ENCODE results near the gene SDCCAG8.

SDCCAG8 gene

DNA sequence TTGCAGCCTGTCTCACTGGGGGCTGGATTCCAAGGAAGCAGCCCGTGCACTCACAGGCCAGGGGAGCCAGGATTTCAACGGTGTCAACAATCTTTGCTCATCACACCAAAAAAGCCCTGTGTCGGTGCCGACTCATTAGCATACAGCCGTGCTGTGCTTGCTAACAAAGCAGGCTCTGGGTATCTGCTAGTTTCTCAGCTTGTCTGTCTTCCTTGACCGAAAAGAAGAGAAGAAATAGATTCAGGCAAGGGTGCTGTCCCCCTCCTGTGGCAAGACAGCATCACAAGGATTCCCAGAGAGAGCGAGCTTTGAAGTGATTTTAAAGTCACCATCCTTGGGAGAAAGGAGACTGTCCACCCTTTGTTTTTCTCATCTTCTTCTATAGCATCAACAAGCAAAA is 214.7 kb downstream of the SDCCAG8 start:
- no peak for DNase-seq

DNA sequence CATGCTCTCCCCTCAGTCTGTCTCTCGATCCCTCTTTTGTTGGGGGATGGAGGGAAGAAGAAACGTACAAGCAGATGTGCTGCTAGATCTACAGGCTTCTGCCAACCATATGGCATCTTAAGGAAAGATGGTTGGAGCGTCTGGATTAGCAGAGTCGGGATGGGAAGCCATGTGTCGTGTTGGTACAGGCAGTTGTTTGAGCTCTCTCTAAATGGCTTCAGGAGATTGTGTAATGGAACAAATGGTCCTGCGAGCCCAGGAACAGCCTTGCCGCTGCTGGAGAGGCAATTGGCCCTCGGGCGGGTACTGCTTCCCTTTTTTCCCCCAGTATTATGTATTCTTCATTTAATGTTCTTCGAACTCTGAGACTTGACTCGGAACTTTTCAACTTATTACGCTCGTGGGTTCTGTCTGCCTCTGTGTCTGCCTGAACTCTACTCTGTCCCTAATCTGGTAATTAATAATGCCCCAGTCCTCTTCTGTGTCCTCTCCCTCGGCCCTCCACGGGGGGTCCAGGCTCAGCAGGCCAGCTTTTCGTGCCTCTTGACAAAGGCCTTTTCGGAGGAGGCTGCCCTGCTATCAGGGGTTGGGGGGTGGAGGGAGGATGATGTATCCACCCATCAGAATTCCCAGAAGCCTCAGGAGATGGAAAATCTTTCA is 215.3 kb downstream of the SDCCAG8 start:
- no peak for DNase-seq

DNA sequence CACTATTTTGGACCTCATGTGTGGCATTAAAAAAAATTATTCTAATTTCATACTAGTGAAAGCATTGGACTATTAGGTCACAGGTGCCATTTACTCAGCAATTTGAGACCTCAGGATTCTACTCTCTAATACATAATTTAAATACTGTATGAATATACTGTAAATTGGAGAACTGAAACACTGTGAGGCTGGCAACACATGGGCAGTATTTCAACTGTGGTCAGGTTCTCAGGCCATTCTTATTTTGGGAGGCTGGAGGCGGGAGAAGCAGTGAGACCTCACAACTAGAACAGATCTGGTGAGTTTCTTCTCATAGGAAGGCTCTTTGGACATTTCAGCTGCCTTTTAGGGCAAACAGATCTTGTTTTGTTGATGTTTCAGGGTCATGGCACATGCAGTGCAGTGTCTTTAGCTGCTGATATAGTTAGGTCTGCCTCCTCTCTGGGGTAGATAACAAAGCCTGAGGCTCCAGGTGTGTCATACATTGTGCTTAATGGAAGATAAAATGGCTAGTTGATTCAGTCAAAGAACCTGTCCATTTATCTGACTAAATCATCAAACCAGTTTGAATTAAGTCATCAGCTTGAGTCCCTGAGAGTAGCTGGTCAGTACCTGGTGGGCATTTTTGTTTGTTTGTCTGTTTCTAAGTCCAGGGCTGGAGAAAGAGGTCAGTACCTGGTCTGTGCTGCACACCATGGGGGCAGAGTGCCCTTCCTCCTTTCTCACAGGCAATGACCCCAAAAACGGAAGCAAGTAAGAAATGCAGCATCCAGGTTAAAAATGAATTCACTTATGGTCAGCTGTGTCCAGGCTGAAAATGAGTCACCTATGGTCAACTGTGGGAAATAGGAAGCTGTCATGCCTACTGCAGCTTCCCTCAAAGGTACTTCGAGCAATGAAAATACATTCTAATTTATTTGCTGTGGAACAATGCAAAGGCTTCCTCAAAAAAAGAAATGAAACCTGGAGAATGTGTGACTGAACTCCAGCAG is 216.2 kb downstream of the SDCCAG8 start:
- DNase-seq: no peak

DNA sequence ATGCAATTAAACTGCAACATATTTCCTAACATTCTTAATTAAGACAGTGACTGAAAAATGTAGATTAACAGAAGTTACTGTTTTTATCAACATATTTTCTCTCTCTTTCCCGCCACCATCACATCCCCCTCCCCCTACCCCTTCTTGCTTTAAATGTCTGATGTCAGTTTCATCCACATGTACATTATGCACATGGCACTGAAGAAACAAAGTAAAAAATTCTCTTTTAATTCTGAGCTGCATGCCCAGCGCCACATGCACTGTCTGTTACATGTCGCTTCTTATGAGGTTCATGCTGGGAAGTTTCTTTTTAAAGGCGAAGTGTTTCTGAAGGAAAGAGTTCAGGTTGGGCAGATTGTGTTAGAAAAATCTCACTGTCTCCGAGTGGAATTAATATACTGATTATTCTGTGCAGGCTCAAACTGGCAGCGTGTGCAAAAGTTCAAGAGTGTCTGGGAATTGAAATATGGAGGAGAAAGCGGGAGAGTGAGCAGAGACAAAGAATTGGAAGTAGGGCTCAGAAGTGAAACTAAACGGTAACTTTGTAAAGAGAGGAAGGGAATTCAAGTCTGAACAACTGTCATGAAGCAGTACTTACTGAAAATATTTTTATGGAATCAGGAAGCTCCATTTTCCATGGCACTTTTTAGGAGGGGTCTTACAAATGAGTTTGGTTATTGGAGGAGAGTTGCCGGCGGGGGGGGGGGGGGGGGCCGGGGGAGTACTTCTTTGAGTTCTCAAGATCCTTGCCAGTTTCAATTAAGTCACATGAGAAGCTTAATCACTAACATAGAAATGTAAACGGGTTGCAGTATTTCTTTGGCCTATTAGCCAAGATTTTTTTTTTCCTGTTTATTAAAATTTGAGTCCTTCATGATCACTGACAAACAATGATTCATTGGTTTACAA is 217.6 kb downstream of the SDCCAG8 start:
- no peak for DNase-seq

DNA sequence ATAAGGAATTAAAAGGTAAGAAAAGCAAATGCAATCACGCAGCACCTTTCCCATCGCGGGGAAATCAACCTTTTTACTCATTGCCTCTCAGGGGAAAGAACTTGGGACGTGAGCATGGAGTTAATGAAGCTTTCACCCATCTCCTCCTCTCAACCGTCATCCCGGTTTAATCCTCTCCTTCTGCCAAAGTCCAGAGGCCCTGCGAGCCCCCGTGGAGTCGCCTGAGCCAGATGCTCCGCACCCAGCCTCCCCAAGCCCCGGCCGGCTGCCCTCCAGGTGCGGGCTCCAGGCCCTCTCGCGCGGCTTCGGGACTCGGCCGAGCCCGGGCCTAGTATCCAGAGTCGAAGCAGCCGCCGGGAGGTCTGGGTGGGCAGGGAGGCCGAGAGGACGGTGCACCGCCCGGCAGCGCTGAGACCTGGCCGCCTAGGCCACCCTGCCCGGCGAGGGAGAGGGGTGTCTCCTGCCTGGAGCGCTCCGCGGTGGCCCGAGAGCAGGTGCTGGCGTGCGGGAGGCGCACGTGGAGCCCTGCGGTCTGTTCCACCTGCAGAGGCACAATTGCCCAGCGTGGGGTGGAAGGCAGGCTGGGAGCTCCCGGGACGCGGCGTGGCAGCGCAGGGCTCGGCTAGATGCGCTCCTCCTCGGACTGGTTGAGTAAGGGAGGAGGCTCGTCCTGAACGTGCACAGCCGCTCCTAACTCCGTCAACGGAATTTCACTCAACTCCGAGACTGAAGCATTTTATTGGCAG is 218.5 kb downstream of the SDCCAG8 start:
- no peak for DNase-seq

DNA sequence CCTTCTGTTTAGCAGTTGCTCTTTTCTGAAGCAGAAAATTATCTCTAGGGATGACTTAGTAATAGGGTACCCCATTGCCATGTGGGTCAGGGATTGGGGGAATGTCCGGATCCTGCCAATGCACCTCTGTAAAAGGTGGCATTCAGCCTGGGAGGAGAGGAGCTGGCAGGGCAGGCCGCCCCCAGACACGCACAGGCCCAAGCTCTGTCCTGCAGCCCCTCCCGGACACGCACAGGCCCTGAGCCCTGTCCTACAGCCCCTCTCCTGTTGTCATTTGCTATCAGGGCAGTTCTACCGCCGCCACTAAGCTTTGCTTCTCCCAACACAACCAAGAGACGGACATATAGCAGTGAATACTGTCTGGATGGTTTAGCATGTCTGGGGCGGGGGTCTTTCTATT is 219.1 kb downstream of the SDCCAG8 start:
- DNase-seq: no peak

DNA sequence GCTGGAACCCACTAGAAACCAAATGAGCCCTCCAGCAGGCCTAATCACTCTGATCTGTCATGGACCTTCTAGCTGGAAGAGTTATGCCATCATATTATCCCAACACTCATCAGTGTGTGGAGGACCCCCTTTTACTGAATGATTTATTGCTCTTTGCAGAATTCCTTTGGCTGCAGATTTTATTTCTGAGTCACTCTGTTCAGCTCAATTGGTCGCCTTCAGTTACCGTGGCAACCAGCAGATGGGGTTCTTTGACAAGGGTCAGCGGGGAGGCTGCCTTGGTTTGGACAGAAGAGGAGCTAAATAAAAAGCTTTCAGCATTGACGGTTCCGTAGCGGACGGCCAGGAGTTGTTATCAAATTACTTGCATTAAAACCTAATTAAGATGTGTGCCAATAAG is 220.1 kb downstream of the SDCCAG8 start:
- no peak for DNase-seq

DNA sequence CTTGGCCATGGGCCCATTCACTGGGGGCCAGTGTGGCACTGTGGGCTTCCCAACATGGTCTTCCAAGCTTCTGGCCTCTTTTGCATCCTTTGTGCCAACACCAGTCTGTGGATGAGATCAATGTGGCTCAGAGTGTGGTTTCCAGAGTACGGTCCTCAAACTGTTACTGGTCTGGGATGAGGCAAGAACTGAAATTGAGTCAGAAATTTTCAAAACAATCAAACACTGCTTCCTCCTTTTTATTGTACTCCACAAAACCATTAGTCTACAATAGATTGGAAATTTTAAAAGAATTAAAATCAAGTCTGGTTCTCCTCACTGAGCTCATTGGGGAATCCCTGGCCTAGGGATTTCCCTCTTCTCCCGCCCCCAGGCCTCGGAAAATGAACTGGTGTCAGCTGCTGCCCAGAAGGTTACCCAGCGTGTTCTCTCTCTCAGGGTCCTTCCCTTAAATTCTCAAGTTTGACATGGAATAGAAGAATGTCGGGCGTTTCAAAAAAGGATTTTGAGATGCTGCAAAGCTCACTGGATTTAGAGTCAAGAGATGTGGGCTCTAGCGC is 222.0 kb downstream of the SDCCAG8 start:
- DNase-seq: no peak

DNA sequence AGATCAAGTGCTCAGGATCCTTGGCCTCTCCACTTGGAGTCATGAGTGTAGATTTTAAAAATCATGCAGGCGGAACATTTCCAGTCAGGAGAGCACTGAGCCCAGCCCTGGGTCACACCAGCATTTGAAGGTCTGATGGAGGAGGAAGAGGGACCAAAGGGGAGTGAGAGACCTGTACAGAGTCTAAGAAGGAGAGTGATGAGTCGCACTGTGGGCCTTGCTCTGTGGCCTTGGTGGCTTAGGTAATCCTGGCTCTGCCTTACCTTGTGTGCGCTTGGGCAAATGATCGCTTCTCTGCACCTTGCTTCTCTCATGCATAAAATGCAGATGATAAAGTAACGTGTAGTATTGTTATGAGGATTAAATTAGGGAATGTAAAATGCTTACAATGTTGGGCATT is 225.3 kb downstream of the SDCCAG8 start:
- DNase-seq: no peak

DNA sequence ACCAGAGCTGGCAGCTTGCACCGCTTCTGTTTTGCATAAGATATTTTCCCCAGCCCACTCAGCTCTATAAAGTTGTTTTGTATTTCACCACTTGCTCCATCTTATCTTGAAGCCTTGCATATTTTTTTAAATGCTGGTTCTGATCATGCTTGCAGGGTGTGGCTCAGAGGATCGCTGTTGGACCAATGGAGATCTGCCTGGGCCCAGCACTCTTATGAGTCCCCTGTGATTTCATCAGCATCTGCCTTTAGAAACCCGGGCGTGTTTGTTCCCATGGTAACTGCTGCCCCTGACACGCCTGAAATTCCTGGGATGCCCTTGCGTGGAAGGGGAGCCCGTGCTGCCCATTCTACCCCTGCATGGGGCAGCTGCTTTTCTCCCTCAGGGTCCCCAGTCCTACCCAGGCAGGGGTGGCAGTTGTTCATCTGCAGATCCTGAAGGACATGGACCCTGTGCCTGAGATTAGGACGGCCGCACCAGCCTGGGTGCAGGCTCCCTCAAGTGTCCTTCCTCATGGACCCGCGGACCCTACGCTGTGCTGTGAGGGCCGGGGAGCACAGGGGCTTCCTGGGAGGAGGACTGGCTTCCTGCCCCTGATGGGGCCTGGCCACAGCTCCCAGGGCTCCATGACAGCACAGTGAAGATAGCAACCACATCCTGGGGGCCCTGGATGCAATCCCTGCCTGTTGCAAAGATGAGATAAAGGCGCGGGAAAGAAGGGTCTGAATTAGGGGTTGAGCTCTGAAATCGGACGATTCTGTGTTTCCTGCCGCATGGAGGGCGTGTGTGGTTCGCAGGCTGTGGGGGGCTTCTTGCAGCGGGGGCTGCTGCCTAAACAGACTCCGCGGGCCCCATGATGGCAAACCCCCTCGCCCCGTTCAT is 226.5 kb downstream of the SDCCAG8 start:
- DNase-seq: no peak

DNA sequence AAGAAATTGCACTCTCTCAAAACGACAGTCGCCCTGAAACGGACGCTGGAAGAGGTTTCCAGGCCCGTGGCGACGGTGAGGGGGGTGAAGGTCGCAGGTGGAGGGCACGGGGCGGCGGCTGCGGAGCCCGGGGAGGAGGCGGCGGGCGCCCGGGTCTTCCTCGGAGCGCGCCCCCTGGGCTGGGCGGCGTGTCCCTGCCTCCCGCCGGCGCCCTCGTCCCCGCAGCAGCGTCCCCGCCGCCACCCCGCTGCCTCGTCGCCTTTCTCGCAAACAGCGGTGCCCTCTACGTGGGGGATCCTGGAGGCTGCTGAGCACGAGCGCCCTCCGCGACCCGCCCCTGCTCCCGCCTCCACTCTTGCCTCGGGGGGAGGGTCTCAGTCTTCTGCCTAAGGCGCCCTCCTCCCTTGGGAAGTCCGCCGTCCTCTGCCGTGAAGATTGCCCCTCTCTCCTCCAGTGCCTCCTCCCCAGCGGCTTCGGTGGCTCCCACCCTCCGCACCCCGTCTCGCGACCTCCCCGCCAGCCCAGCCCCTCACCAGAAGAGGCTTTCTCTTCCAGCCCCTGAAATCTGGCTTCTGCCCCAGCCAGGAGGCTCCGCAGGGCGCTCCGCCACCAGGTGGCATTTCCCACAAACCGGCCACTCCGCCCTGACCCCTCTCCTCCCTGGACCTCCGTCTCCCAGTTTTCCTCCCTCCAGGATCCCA is 227.4 kb downstream of the SDCCAG8 start:
- DNase-seq: no peak

DNA sequence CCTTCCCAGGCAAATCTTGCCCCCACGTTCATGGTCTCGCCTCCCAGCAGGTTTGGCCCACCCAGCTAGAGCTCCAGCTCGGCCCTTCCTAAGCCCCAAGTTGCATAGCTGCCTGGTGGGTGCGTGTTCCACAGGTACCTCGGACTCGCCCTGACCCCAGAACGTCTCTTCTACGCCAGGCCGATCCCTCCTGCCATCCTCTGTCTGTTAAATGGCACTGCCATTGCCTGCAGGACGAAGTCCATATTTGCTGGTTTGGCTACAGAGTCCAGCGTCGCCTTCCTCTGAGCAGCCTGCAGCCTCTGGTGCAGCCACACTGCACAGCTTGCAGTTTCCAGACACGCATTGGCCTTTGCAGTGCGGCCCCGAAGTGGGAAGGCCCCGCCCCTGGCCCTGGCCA is 228.1 kb downstream of the SDCCAG8 start:
- no peak for DNase-seq

DNA sequence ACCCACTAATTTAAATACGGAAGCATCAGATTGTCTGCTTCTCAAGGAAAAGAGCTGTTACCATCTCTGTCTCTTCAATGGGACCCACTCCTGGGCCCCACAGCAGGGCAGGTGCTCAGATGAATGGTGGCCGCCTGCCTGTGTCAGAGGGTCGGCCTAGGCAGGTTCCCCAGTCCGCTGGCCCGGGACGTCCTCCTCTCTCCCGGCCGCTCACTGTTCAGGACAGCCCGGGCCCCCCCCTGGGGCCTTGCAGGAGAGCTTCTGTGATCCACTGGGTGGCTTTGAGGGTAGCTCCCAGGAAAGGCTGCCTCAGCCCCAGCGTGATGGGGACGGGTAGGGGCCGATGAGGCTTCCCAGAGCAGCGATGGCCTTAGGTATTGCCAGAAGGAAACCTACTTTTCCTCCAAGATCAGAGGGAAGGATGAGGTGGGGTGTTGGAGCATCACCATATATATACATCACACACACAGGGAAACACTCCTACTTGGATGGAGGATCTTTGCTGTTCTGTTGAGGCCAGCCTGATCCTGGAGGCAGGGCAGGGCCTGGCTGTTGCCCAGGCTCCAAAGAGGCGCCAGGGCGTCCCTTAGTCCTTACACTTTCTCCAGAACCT is 231.3 kb downstream of the SDCCAG8 start:
- DNase-seq: no peak

DNA sequence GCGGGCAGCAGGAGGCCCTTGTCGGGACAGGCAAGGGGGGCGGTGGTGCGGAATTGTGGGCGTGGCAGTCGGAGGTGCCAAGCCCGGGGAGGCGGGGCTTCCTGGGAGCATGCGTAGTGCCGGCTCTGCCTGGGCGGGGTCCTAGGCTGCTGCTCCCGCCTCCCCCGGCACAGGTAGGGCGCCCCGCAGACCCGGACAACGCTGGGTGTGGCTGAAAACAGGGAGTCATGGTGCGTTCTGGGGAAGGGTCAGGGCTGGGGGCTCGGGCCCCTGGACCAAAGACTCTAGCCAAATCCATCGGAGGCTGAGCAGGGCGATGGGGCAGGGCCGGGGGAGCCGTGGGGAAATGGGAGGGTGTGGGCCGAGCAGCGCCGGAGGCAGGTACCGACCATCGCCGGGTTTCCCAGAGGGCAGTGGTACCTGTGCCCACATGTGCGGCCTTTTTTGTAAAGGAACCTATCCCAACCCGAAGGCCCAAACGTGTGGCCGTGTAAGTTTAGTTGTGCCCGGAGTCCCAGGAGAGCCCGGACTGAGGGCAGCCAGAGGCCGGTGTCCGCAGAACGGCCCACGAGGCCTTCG is 231.9 kb downstream of the SDCCAG8 start:
- DNase-seq: no peak

DNA sequence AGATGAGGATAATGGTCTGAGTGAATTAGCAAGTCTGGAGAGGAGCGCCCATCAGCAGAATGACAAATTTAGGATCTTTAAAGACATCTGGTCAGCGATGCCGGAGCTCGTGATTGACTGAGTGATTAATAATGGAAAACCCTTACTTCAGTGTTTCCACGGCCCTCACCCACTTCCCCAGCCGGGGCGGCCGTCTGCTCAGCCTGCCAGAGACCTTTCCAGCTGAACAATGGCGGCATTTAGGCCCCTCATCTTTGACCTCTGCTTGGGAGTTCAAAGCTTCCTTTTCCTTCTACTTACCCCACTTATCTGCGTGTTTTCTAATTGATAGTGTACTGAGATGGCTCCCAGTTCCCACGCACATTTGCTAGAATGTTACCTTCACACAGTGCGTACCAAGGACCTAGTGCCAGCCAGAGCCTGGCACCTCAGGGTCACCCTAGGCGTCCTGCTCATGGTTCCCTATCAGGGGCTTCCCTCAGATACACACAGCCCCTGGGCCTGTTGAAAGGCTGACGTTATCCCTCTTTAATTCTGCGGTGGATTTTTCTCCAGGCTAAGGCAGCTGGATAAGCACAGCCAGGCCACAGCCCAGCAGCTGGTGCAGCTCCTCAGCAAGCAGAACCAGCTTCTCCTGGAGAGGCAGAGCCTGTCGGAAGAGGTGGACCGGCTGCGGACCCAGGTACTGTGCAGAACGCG is 232.8 kb downstream of the SDCCAG8 start:
- no peak for DNase-seq

DNA sequence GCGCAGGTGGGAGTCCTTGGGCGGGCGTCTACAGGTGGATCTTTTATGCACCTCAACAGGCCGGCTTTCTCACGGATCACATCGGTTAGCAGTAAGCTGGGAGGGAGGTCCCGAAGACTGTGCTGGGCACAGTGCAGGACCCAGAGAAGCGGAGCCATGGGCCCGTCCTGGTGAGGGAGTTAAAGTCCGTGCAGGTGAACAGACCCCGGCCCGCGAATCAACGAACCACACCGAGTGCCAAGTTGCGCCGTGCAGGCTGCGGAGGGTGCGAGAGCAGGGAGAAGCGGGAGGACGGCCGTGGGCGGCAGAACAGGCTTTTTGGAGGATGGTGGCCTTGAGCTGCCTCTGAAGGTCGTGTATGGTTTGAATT is 233.3 kb downstream of the SDCCAG8 start:
- DNase-seq: no peak

DNA sequence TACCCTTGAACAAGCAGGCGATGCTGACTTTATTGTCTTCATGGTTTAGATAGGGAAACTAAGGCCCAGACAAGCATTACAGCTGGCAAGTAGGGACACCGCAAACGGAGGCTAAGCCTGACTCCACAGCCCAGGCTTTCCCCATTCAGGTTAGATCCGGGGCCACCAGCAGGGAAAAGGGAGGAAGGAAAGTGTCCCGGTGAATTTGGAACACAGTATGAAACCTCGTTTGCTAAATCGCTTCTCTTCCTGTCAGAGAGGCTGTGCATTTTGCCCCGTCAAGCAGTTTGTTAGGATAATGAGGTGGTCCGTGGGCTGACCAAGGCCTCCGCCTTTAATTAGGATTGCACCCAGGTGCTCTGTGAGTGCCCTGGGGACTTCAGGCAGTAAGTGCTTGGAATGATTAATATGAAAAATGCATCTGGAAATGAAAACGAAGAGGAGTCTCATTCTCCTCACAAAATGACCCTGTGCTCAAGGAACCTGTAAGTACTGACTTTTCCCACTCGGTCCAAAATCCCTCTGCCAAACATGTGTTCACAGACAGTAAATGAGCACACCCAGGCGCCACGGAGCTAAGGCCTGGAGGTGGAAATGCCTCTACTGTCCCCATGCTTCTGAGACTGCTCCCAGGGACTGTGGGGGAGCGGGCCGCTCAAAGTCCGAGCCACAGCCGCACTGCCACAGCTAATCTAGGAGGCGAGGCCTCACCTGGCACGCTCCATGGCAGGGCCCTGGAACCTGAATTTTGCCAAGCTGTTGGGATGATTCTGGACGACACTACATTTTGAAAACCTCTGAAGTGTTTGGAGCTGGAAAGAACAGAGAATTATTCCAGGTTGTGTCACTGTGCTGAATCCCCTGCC is 234.1 kb downstream of the SDCCAG8 start:
- DNase-seq: no peak

Measured in NCI-H1105 treated with DMSO at 0.1 percent for 48 hours (cell line).